HepG2 (cell line): ENCODE measurements around the gene SOX4. TPM values are rescaled to one million over a fixed set of nuclear protein-coding genes. Genes with fewer than 3 reads are reported as not detected.

ENCODE experiments used
- CENPT ChIP-seq: sonication (generic); formaldehyde crosslinking; IDR thresholded peaks from 2 replicates; pipeline ENCODE4 v1.8.0; 2022; ENCODE audit warnings: low read depth, mild to moderate bottlenecking, moderate library complexity, missing genetic modification reagents
- ISL2 ChIP-seq: sonication (generic); formaldehyde crosslinking; IDR thresholded peaks from 2 replicates; pipeline ENCODE4 v1.5.0; 2020; ENCODE audit warnings: missing genetic modification reagents
- KLF6 ChIP-seq: IDR thresholded peaks from 2 replicates; pipeline ENCODE4 v1.8.0; 2016; ENCODE audit warnings: missing biosample characterization, missing genetic modification reagents
- MTA3 ChIP-seq: sonication (generic); formaldehyde crosslinking; IDR thresholded peaks from 2 replicates; pipeline ENCODE4 v1.4.0; 2020; ENCODE audit warnings: missing genetic modification reagents
- NFKB2 ChIP-seq: sonication (generic); formaldehyde crosslinking; IDR thresholded peaks from 2 replicates; pipeline ENCODE4 v1.4.0; 2020; ENCODE audit warnings: missing genetic modification reagents, borderline replicate concordance
- RBM22 ChIP-seq: fragments of 200-400 bp; formaldehyde crosslinking; optimal IDR thresholded peaks from 2 replicates; pipeline ENCODE3; 2017; ENCODE audit warnings: mild to moderate bottlenecking, low read length, moderate library complexity
- SALL2 ChIP-seq: sonication (generic); formaldehyde crosslinking; IDR thresholded peaks from 2 replicates; pipeline ENCODE4 v1.8.1; 2023; ENCODE audit warnings: mild to moderate bottlenecking, missing genetic modification reagents, inconsistent platforms
- SSRP1 ChIP-seq: IDR thresholded peaks from 2 replicates; pipeline ENCODE4 v1.6.1; 2016; ENCODE audit warnings: control low read depth
- TAF15 ChIP-seq: fragments of 200-400 bp; formaldehyde crosslinking; IDR thresholded peaks from one replicate; pipeline ENCODE4 v1.6.1; 2018; ENCODE audit warnings: mild to moderate bottlenecking, low read depth, low read length; ENCODE audit not compliant: poor library complexity, severe bottlenecking
- ZNF543 ChIP-seq: sonication (generic); formaldehyde crosslinking; IDR thresholded peaks from 2 replicates; pipeline ENCODE4 v1.4.0; 2020; ENCODE audit warnings: mild to moderate bottlenecking, missing genetic modification reagents
- ZNF776 ChIP-seq: sonication (generic); formaldehyde crosslinking; IDR thresholded peaks from 2 replicates; pipeline ENCODE4 v1.4.0; 2020; ENCODE audit warnings: mild to moderate bottlenecking, missing genetic modification reagents
- polyA plus RNA-seq, 8 experiments: library from polyadenylated mRNA; depleted of rRNA in 3 of 8; stranded (reverse) in 7 of 8; unstranded in 1 of 8; fragments of >200 nt; fragmentation: Illumina TruSeq in 4 of 8; extraction: Trizol in 4 of 8; gene quantifications; 2 replicates each; pipeline versions ENCODE4 v1.2.1 to v1.2.3, GENCODE V29; 2011 to 2016; ENCODE audit warnings: low read depth in 4 of 8, missing spikeins in 1 of 8, mixed read lengths in 1 of 8; ENCODE audit not compliant: insufficient read depth in 1 of 8
- total RNA-seq, 5 experiments: library from RNA; depleted of rRNA; stranded (reverse); fragments of >200 nt; fragmentation: Illumina TruSeq; extraction: Trizol; gene quantifications; 2 replicates each; pipeline ENCODE4 v1.2.3, GENCODE V29; 2016; ENCODE audit warnings: low read depth in 1 of 5
- TF ChIP-seq, protein P1 (sequence below), 2 experiments: sonication (generic) in 1 of 2; formaldehyde crosslinking in 1 of 2; IDR thresholded peaks; 2 replicates each; pipeline versions ENCODE4 v1.4.0 to v1.6.1; 2016 to 2020; ENCODE audit warnings: borderline replicate concordance in 1 of 2, low read depth in 1 of 2, mild to moderate bottlenecking in 1 of 2, missing genetic modification reagents in 1 of 2
- TF ChIP-seq, protein P2 (sequence below): sonication (generic); formaldehyde crosslinking; conservative IDR thresholded peaks from 2 replicates; pipeline ENCODE4 v1.4.0; 2020; ENCODE audit warnings: mild to moderate bottlenecking, missing genetic modification reagents, moderate library complexity
- TF ChIP-seq, protein P3 (sequence below): sonication (generic); formaldehyde crosslinking; IDR thresholded peaks from 2 replicates; pipeline ENCODE4 v1.8.1; 2023; ENCODE audit warnings: mild to moderate bottlenecking, missing genetic modification reagents
- TF ChIP-seq, protein P4 (sequence below): sonication (generic); formaldehyde crosslinking; IDR thresholded peaks from 2 replicates; pipeline ENCODE4 v1.4.0; 2020; ENCODE audit warnings: missing genetic modification reagents, low read depth, mild to moderate bottlenecking, borderline replicate concordance
- TF ChIP-seq, protein P5 (sequence below): sonication (generic); formaldehyde crosslinking; conservative IDR thresholded peaks from 2 replicates; pipeline ENCODE4 v1.8.0; 2022; ENCODE audit warnings: missing genetic modification reagents

SOX4 gene
- total and polyA plus RNA-seq, 2 of the 13 experiments (the other 11 are each of a cell fraction or from before 2014, with no cell fraction given), result 2.6 to 3.4 TPM

DNA sequence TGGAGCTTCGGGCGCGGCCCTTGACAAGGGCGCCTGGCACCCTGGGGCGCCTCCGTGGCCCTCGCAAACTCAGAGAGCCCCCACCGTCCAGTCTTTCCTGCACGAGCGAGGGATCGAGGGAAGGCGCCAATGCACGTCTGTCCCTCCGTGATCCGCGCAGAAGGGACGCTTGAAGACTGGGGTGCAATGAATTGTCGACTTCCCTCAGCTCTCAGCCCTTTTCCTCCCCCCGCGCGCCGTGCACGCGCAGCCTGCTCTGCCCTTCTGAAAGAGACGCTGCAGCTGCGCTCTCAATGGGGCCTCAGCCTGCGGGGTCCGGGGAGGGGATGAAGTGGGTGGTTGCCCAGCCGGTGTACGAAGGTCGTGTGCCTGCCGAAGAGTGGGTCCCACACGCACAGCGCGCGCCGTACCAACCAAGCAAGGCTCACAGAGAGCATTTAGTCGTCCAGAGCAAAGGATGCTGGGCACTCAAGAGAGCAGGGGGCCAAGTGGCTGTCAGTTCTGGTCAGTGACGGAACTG is 5.5 kb upstream of the SOX4 start (continued):
- TF ChIP-seq, protein P1, sequence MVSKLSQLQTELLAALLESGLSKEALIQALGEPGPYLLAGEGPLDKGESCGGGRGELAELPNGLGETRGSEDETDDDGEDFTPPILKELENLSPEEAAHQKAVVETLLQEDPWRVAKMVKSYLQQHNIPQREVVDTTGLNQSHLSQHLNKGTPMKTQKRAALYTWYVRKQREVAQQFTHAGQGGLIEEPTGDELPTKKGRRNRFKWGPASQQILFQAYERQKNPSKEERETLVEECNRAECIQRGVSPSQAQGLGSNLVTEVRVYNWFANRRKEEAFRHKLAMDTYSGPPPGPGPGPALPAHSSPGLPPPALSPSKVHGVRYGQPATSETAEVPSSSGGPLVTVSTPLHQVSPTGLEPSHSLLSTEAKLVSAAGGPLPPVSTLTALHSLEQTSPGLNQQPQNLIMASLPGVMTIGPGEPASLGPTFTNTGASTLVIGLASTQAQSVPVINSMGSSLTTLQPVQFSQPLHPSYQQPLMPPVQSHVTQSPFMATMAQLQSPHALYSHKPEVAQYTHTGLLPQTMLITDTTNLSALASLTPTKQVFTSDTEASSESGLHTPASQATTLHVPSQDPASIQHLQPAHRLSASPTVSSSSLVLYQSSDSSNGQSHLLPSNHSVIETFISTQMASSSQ (IDR thresholded peaks at IDR 0.05; ENCODE audit: low read depth), result no peak
- TF ChIP-seq, protein P1 (CRISPR knock-in tag; IDR thresholded peaks at IDR 0.05; ENCODE audit: borderline replicate concordance), result no peak
- no peak for TF ChIP-seq SSRP1
- TF ChIP-seq ZNF776 (CRISPR knock-in tag), result peak; percentile 39; the same call in 1 of the 2 replicates
- 0 out of 2 replicates have a peak, but pooled peaks have one; percentile 34 for TF ChIP-seq SALL2 (CRISPR knock-in tag)
- TF ChIP-seq MTA3 (CRISPR knock-in tag), result no peak
- peak; percentile 69; the same call in 1 of the 2 replicates for TF ChIP-seq ZNF543
- TF ChIP-seq, protein P2, sequence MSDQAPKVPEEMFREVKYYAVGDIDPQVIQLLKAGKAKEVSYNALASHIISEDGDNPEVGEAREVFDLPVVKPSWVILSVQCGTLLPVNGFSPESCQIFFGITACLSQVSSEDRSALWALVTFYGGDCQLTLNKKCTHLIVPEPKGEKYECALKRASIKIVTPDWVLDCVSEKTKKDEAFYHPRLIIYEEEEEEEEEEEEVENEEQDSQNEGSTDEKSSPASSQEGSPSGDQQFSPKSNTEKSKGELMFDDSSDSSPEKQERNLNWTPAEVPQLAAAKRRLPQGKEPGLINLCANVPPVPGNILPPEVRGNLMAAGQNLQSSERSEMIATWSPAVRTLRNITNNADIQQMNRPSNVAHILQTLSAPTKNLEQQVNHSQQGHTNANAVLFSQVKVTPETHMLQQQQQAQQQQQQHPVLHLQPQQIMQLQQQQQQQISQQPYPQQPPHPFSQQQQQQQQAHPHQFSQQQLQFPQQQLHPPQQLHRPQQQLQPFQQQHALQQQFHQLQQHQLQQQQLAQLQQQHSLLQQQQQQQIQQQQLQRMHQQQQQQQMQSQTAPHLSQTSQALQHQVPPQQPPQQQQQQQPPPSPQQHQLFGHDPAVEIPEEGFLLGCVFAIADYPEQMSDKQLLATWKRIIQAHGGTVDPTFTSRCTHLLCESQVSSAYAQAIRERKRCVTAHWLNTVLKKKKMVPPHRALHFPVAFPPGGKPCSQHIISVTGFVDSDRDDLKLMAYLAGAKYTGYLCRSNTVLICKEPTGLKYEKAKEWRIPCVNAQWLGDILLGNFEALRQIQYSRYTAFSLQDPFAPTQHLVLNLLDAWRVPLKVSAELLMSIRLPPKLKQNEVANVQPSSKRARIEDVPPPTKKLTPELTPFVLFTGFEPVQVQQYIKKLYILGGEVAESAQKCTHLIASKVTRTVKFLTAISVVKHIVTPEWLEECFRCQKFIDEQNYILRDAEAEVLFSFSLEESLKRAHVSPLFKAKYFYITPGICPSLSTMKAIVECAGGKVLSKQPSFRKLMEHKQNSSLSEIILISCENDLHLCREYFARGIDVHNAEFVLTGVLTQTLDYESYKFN (CRISPR knock-in tag), result no peak
- TF ChIP-seq, protein P3, sequence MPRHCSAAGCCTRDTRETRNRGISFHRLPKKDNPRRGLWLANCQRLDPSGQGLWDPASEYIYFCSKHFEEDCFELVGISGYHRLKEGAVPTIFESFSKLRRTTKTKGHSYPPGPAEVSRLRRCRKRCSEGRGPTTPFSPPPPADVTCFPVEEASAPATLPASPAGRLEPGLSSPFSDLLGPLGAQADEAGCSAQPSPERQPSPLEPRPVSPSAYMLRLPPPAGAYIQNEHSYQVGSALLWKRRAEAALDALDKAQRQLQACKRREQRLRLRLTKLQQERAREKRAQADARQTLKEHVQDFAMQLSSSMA (CRISPR knock-in tag), result 0 out of 2 replicates have a peak, but pooled peaks have one; percentile 15
- TF ChIP-seq, protein P4, sequence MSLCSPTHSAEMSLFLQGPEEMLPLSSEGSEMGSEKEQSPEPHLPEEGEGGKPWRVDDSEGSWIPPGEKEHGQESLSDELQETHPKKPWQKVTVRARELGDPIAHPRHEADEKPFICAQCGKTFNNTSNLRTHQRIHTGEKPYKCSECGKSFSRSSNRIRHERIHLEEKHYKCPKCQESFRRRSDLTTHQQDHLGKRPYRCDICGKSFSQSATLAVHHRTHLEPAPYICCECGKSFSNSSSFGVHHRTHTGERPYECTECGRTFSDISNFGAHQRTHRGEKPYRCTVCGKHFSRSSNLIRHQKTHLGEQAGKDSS (CRISPR knock-in tag), result peak; percentile 59; the same call in 1 of the 2 replicates
- TF ChIP-seq CENPT (CRISPR knock-in tag), result peak; percentile 42; the same call in 1 of the 2 replicates
- TF ChIP-seq, protein P5, sequence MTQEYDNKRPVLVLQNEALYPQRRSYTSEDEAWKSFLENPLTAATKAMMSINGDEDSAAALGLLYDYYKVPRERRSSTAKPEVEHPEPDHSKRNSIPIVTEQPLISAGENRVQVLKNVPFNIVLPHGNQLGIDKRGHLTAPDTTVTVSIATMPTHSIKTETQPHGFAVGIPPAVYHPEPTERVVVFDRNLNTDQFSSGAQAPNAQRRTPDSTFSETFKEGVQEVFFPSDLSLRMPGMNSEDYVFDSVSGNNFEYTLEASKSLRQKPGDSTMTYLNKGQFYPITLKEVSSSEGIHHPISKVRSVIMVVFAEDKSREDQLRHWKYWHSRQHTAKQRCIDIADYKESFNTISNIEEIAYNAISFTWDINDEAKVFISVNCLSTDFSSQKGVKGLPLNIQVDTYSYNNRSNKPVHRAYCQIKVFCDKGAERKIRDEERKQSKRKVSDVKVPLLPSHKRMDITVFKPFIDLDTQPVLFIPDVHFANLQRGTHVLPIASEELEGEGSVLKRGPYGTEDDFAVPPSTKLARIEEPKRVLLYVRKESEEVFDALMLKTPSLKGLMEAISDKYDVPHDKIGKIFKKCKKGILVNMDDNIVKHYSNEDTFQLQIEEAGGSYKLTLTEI (CRISPR knock-in tag), result no peak; the same call in 1 of the 2 replicates
- no peak for TF ChIP-seq RBM22
- no peak for TF ChIP-seq KLF6 (CRISPR knock-in tag)
- no peak for TF ChIP-seq ISL2 (CRISPR knock-in tag)
- TF ChIP-seq NFKB2 (CRISPR knock-in tag), result peak; percentile 39; the same call in 1 of the 2 replicates
- TF ChIP-seq TAF15, result no peak
